HG03520 (cell line): ENCODE measurements around the gene OBSL1.

Experiments
- ATAC-seq: cut with Tn5 transposase; IDR thresholded peaks from one replicate; pipeline ENCODE4 v1.9.1; 2021; ENCODE audit warnings: mild to moderate bottlenecking, moderate library complexity; ENCODE audit not compliant: unreplicated experiment

The OBSL1 gene

DNA sequence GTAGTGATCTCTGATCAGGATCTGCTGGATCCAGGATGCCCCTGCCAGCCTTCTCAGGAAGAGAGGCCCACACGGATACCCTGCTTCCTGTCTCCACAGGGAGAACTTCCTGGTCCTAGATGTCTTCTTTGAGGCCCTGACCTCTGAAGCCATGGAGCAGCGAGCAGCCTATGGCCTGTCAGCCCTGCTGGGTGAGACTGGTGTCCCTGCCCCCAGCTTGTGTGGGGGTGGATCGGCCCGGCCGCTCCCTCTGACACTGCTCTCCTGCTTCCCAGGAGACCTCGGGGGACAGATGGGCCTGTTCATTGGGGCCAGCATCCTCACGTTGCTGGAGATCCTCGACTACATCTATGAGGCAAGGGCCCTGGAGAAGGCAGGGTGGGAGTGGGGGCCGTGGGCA, 34.4 kb downstream of the OBSL1 start:
- ATAC-seq, result no peak

DNA sequence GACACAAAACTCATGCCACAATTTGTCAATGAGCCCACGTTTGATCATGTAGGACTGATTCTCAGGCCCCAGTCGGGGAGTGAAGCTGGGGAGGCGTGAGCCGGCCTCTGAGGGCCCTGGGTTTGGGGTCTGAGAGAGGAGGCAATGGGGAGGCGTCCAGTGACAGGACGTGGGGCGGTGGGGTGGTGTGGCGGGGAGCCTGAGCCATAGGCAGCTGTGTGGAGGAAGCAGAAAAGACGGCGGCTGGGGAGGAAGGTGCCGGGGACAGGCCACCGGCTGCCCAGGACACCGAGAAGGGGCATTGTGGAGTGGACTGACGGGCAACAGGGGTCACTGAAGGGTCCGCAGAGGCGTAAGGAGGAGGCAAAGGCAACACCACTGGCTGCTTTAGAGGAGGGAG, 34.9 kb downstream of the OBSL1 start:
- ATAC-seq, result no peak

DNA sequence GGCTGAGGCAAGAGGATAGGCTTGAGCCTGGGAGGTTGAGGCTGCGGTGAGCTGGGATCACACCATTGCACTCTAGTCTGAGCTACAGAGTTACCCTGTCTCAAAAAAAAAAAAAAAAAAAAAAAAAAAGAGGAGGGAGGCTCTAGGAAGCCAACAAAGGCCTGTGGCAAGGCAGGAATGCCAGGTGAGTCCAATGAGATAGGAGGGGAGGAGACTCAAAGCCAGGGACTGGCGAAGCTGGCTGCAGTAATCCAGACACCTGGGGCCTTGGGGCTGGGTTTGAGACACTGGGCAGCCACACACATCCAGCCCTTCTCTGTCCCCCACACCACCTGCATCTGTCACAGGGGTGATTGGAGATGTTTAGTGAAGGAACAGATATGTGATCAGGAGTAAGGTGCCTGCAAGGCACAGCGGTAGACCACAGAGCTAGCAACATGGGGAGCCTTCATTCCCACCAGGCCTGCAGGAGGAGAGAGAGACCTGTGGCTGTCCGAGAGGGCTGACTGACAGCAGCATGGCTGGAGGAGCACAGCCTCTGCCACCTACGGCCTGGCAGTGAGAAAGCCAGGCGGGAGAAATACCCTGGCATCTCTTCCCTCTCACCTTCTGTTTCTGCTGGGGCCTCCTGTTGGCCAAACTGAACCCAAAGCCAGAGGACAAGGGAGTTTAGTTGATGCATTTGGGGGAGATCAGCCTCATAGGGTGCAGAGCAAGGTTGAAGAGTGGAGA, 37.2 kb downstream of the OBSL1 start:
- ATAC-seq, result no peak

DNA sequence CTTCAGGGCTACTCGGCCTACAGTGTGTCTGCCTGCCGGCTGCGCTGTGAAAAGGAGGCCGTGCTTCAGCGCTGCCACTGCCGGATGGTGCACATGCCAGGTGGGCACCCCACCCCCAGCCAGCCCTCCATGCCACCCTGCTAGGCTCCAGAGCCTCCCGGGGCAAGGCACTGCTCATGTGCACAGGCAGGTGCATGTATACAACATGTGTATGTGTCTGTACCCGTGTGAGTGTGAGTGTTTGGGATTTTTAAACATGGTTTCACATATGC, 39.0 kb downstream of the OBSL1 start:
- ATAC-seq, result no peak

DNA sequence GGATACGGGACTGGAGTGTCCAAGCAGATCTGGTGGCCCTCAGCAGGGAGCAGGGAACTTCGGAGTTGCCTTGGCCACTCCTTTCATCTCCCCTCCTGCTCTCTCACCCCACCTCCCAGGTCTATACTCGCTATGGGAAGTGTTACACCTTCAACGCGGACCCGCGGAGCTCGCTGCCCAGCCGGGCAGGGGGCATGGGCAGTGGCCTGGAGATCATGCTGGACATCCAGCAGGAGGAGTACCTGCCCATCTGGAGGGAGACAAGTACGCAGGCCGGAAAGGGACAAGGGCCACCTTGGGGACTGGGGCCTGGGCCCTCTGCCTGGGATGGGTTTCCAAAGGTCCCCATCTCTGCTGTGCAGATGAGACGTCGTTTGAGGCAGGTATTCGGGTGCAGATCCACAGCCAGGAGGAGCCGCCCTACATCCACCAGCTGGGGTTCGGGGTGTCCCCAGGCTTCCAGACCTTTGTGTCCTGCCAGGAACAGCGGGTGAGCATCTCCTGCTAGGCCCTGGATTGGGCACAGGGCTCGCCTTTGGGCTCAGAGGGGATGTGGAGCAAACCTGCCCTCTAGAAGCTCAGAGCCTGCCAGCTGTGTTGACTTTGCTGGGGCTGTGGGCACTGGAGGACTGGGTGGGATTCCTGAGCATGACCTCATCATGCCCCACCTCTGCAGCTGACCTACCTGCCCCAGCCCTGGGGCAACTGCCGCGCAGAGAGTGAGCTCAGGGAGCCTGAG, 39.5 kb downstream of the OBSL1 start:
- ATAC-seq, result no peak

DNA sequence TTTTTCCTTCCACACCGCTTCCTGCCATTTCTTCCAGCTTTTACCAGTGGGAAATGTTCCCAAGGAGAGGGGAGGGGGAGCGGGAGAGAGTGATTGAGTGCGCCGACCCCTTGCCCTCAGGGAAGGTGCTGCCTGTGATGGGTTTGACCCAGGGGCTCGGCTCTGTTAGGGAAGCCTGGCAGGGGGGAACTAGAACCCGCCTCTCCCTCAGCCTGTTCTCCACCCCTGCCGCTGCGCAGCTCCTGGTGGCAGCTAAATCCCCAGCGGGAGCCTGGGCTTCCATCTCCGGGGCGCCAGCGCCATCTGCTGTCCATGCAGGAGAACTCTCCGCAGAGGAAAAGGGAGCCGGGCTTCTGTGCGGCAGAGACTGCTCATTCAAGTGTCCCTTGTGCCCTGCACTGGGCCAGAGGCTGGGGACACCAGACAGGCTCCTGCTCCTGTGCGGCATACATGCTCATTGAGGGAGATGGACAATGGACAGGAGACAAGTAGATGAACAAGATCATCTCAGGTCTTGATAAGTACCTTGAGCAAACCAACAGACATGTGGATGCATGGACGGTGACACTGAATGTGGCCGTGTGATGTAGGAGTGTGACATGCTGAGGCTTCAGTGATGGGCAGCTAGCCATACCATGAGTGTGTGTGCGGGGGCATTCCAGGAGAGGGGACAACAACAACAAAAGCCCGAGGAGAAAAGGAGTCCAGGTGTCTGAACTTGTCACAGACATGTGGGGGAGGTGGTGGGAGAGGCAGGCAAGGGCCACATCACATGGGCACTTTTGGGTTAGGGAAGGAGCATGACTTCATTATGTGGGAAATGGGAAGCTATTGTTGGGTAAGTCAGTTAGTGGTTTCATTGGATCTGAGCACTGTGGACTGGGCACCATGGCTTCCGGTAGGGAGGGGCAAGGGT, 41.0 kb downstream of the OBSL1 start:
- peak; percentile 84 for ATAC-seq

DNA sequence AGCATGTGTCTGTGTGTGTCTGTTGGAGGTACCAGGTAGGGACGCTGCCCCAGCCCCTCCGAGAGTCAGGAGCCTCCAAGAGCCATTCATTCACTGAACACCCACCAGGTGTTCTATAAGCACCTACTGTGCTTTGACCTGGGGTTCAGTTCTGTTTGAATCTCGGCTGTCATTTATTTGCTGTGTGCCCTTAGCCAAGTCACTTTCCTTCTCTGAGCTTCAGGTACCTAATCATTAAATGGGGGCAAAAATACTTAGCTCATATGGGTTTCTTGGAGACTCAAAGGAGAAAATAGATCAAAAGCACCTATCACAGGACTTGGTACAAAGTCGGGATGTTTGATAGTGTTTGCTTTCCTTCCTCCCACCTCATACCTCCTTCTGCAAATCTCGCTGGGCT, 43.9 kb downstream of the OBSL1 start:
- ATAC-seq, result no peak

DNA sequence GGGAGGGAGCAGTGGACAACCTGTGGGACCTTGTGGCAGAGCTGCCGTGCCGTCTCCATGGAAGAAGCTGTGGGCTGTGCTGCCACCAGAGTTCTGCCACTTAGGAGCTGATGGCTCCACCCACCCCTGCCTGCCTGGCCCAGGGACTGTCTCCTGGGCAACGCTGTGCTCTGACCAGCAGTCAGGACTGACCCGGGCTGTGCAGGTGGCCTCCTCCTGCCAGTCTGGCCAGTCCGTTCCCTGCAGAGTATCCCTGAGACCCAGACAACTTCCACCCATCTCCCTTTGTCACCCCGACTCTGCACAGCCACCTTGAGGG, 44.3 kb downstream of the OBSL1 start:
- ATAC-seq, result no peak

DNA sequence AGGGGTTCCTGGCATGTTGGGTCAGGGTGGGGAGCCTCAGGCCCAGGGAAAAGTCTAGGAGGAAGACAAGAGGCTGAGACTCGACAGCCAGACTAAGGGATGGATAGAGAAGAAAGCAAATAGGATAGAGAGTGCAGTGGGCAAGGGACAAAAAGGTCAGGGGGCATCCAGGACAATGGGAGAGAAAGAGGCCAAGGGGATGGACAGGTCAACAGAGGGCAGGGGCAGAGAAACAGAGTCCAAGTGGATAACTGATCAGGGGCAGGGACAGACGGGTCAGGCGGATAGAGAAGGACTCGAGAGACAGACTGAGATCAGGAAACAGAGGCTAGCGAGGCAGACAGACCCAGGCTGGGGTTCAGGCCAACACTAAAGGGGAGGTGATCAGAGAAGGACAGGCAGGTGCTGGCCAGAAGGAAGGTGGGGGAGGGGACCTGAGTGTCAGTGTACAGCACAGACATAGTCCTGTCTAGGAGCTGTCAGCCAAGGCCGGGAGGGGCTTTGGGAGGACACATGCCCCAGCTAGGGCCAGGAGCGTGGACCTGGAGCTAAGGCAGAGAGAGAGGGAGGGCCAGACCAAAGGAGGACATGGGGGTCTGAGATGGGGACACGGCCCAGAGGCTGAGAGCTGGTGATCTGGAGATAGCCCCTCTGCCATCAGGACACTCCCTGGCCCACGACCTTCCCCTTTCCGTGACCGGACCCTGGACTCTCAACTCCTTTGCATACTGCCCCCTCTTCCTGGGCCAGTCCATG, 44.8 kb downstream of the OBSL1 start:
- no peak for ATAC-seq

DNA sequence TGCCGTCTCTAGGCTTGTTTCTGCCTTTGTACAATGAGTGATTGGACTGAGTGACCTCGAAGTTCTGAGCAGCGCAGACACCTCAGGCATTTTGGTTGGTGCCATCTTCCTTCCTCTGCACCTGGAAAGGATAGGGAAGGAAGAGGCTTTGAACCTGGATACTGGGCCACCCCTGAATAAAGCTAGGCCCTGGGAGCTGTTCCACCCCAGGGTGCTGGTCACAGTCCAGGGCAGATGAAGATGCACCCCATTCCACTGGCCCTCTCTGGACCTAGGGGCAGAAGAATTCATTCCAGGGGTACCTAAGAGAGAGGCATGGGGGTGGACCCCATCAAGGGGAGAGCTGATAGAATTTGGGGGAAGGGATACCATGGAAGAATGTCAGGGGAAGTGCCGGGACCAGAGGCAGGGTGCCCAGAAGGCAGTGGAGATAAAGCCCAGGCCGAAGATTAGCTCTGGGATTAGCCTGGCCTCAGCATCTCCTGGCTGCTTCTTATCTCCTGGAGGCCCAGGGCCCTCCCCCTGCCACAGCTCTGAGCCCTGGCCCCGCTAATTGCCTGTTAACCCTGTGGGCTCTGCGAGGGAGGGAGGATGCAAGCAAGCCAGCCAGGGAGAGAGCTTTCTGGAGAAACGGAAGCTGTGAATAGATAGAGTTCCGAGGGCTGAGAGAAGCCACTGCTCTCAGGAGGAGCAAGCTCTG, 45.7 kb downstream of the OBSL1 start:
- no peak for ATAC-seq

DNA sequence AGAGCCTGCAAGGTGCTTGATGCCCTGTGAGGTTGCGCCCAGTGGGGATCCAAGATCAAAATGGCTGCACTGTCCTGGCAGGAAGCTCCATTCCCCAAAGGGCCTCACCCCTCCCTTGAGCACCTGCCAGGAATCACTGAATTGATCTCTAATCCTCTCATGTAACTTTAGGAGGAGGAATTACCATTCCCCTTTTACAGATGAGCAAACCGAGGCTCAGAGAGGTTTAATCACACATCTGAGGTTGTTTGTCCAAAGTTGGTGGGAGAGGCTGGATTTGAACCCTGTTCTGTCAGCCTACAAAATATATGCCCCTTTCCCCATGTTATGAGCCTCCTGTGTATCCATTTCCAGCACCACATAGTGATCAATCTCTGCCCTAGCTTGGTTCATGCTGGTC, 46.5 kb downstream of the OBSL1 start:
- no peak for ATAC-seq

DNA sequence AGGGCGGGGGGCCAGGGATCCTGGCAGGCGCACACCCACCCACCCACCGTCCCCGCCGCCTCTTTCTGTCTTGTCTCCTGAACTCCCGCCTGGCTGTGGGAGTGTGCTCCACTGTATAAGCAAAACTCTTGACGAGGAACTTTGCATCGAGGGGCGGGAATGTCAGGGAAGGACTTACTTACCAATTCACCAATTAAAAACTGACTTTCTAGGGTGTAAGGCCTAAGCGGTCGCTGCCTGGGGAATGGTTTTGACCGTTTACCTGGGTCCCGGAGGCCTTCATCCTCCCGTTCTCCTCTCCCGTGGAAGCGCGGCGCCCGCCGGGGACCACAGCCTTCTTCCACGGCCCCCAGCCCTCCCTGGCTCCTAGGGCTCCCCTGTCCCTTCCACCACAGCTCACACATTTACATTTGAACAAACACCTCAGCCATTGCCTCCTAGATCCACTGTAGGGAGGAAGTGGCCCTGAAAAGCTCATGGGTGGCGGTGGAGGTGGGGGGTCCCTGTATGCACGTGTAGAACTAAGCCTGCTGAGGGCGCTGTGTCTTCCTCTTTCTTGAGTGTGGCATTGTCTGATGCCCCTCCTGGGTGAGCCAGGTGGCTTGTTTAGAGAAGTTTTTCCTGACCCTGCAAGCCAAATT, 48.2 kb downstream of the OBSL1 start:
- ATAC-seq, result no peak

DNA sequence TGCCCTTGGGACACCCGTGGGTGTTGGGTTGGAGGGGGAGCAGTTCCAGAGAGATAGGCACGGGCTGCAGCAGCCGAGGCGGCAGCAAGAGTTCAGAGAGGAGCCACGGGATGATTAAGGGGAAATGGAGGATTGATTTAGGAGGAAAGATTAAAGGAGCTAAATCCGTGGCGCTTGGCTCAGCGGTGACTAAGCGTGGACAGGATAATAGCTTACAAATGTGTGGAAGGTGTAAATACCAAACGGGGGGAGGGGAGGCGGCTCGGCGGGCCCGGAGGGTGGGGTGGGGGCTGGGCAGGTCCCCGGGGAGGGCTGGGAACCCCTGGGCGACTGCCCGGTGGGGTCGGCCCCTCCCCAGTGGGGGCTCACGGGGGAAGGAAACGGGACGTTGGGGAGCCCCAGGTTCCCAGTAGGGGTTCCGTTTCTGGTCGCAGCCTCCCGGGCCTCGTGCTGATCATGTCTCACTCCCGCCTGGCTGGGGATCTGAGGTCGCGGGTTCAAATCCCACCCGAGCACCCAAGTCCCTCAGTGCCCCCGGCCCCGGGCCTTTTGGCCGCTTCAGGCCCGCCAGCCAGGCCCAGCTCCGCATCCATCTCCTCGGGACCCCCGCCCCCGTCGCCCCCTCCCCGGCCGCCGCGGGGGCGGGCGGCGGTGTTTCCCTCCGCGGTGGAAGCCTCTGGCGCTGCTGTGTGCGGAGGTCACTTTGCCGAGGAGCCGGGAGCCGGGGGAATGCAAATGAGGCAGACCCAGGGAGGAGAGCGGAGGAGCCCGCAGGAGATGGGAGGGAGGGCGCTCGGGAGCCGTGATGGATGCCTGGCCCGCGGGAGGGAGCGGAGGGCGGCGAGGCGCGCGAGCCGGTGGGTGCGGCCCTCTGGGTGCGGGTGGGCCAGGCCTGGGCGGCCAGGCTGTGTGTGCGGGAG, 49.0 kb downstream of the OBSL1 start:
- ATAC-seq, result no peak

DNA sequence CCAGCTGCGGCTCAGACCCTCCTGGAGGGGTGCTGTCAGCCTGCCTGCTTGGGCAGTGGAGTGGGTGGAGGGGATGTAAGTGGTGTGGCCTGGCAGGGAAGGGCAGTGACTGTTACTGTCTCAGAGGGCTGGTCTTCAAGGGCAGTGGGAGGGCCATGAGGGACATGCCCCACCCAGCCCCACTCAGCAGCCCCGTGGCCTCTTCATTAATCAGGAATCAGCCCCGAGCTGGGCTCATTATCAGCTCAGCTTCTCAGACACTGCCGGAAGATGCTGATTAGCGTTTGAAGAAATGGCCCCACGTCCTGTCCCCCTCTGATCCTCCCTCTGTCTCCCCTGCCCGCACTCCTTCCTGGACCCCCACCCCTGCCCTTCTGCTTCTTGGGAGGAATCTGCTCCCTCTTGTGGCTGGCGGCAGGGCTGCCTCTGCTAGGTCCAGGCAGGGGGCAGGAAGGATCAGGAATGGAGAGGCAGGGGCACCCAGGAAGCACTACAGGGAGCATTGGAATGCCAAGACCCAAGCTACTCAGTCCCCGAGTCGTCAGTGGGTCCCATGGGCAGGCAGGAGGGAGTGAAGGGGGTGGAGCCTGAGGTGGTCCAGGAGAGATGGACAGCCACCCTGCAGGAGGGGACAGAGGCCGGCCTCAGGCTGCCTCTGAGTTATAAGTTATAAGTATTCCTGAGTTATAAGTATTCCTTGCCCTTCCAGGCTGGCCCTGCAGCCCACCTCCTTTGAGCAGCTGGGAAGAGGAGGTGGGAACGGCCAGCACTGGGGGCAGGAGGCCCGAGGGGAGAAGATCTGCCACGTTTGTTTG, 50.1 kb downstream of the OBSL1 start:
- no peak for ATAC-seq

DNA sequence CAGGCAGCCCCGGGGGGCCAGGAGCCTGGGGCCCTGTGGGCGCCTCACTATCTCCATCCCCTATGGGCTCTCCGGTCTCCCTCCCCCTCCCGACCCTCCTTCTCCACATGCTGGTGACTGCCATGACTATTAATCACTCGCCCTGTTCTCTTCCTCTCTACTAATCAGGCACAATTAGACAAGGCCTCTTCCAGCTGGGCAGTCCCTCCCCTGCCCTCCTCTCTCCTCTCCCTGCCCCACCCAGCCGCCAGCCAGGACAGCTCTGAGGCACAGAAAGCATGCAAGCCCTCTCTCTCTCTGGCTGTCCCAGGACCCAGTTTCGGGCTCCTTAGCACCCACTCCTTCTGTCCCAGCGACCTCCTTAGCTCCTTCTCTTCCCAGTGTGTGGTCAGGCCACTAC, 51.3 kb downstream of the OBSL1 start:
- no peak for ATAC-seq

DNA sequence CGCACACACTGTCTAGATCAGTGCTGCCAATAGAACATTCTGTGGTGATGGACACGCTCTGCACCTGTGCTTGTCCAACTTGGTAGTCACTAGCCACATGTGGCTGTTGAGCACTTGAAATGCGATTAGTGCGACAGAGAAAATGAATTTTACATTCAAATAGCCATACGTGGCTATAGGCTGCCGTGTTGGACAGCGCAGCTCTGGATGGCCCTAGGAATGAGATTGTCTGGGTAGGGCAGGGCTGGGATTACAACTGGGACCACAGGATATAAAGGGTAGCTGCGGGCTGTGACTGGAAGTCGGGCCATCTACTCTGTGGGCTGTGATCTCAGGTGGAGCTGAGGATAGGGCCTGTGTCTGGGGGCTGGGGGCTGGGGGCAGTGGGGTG, 51.8 kb downstream of the OBSL1 start:
- ATAC-seq, result no peak

DNA sequence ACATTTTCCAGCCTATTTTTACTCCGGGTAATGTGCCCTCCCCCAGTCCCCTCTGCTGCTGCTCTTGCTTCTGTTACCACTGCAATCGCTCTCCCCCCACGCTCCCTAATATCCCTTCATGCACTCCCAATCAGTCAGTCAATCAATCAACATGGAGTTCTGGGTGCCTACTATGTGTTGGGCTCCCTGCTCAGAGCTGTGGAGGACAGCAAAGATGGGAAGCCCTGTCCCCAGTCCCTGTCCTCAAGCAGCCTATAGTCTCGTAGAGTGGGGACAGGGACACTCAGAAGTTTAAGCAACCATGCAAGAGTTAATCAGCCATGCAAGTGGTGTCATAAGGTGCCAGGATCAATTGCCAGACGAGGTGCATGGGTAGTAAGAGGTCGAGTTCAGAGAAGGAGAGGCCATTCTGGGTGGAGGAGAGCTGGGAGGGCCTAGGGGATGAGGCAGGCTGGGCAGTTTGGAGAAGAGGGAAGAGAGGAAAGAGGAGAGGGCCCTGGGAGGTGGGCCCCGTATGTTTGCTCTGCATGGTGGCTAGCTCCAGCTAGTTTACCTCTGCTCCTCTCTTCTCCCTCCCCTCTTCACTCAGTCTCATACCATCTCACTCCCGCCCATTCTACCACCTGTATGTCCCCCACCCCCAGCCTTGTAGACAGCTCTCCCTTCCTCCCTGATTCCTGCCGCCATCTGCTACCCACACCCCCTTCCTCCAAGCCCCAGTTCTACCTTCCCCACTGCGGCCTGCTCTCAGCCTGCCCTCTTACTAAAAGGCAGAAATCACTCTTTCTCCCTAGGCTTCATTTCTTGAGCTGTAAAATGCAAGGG, 53.2 kb downstream of the OBSL1 start:
- no peak for ATAC-seq
